ENCODE results near the gene ICAM3.

Gene ICAM3

DNA sequence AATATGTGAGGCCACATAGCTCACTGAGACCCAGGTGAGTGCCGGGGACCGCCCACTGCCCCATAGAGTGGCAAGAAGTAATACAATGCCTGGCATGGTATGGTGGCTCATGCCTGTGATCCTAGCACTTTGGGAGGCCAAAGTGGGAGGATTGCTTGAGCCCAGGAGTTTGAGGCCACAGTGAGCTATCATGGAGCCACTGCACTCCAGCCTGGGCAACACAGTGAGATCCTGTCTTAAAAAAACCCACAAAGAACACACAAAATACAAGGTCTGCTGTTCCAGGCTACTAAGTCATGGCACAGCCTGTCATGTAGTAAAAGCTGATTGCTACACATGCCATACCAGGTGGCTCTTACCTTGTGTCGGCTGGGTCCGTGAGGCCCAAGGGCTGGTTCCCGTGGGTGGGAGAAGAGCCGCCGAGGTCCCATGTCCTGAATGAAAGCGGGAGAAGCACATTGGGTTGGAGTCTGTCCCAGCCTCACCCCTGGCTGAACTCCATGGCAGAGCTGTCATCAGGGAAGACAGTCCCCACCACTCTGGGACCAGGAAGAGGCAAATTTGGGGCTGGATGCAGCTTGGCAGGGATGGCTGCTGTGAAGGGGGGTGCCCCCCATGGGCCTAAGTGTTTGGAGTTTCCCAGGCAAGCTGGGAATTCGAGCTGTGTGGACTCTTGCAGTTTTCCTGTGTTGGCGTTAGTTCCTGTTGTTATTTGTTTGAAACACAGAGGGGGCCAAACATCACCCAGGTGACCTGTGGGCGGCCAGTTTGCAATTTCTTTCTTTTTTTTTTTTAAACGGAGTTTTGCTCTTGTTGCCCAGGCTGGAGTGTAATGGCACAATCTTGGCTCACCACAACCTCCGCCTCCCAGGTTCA lies 20.4 kb downstream of the ICAM3 start:
- DNase-seq = no peak

- DNase-seq = no peak
These were observed 21.5 kb downstream of the ICAM3 start for GRCh38 chr19:10317857-10318462.

DNA sequence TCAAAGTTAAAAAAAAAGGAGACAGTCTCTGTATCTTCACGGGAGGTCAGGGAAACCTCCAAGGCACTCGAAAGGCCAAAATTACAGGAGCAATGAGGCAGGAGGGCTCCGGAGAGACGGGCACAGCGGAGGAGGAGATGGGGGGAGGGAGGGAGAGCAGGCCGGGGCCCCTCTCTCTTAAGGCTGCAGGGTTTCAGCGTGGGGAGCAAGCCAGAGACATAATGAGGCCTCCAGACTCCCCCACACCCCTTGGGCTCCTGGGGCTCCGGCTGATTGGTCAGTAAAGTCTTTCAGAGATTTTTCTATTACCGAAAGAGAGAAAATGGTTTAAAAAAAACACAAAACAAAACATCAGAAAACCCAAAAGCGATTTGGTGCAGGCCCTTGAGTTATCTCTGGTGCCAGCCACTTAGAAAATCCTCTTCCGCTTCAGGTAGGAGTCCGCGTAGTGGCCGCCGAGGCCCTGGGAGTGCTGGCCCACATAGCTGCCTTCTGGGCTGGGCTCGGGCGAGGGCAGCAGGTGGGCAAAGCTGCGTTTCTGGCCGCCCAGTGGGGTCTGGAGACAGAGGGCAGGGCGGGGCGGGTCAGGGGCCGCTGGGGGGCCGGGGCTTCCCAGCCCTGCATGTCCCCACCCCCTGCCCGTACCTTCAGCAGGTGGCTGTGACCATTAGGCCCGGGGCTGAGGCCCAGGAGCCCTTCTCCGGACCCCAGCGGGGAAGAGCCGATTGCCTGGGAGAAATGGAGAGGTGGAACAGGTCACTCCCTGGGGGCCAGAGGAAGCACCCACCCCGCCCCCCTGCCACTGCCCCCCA lies 22.2 kb downstream of the ICAM3 start:
- DNase-seq = no peak

DNA sequence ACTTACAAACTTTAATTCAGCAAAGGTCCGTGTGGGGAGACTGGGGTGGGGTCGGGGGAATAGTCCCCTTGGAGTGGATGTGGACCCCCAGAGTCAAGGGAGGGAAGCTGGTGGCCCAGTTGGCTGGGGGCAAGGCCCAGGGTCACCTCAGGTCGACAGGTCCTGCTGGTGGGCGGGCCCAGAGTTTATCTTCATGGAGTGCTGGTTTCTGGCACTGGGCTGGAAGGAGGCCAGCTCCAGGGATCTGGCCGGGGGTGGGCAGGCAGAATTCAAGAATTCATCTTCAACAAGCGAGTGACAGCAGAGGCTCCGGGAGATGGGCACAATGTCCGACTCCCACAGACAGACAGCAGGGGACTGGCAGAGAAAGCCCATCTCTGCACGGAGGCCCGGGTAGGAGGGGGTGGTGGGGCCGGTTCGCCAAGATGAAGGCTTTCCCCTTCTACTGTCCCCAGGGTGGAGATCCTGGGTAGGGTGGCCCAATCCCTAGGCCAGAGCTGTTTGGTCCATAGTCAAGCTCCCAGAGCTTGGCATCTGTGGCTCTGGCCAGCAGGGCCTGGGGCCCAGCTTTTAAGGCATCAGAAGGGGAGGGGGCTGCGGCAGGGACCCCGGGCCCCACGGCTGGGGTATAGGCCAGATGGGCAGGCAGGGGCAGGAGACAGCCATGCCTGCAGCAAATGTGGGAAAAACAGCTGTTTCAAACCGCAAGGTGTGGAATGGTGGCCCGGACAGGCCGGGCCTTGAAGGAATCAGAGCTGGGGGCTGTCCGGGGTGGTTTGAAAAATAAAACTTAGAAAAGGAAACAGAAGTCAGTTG lies 23.0 kb downstream of the ICAM3 start:
- DNase-seq = no peak

- DNase-seq = peak; percentile 78 to 90 (median 89)
These were observed 23.8 kb downstream of the ICAM3 start, which contains the start of gene FDX2 for GRCh38 chr19:10315335-10316214. TSS of gene FDX2 (minus strand) at chr19:10316015. CDS start at chr19:10315996, 19 bp downstream.

DNA sequence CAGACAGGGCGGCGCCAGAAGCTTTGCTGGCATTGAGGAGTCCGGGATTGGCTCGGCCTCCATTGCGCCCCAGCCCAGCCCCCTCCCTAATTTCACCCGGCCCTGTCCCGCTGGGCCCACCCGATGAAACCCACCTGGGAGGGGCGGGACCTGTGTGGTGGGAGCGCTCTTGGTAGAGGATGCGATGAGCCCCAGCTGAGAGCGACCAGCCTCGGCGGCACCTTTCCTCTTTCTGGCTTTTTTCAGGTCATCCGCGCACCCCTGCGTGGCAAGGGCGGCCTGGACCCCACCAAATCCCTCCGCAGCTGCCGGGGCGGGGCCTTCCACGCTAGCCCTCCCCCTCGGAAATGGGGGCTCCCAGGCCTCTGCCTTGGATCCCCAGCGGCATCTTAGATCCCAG lies 30.0 kb downstream of the ICAM3 start, which contains the start of gene ZGLP1:
Gene ZGLP1, minus strand, starts transcription at position 393 of the 400 bp plus-strand sequence.
- no peak for DNase-seq

GRCh38 chr19:10306327-10306726 lies 33.1 kb downstream of the ICAM3 start:
- no peak for DNase-seq

DNA sequence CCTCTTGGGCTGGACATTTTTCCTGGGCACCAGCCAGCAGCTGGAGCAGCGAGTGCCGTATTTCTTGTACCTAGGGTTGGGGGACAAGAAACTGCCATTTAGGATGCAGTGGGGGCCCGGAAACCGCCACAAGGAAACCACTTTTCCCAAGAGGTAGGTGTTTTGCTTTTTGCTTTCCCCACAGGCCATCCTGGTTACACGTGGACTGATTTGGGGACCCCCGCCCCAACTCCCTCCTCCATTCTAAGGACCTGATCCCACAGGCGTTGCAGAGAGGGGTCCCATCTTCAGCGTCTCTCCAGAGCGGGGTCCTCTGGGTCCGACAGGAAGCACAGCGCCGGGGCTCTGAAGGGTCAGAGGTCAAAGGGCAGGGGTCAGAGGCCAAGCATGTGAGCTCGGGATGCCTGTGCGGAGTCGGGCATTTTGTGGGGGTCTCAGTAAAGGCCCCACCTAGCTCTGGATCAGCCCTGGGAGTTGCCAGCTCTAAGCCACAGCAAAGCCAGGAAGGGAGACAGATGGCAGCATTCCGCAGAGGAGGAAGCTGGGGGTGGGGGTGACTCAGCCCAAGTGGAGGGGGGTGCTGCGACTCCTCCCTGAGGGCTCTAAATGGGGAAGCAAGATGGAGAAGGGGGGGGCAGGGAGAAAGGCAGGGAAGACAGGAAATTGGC lies 34.2 kb downstream of the ICAM3 start:
- DNase-seq = no peak

DNA sequence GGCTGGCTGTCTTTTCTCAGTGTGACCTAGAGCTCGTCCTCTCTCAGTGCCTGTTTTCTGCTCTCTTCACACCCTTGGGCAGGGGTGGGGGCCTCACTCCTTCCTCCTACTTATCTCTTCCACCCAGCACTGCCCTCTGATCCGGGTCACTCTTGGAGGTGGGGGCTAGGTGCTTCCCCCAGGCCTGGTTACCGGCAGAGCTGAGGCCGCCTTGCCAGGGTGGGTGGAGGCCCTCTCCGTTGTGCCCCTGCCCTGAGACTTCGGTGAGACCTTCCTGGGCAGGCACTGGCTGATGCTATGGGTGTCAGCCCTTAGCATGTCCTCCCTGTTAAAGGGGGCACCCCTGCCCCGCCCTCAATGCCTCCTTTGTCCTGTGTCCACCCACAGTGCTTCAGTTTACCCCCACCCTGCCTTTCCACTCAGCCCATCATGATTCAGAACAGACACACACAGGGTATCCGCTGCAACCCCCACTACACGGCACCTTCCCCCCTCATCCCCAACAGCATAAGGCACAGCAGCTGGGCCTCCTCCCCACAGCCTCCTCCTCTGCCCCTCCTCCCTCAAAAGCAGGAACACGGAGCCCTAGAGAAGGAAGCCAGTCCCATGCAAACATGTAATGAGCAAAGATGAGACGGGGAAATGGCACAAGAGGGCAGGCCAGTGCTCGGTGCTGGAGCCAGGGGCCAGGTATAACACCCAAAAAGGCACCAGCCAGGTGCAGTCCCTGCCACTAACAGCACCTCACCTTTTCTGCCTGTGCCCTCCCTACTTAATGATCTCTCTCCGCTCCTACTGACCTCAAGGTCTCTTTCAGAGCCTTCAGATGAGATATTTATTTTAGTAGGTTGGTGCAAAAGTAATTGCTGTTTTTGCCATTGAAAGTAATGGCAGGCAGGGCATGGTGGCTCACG lies 39.6 kb downstream of the ICAM3 start:
- no peak for DNase-seq

DNA sequence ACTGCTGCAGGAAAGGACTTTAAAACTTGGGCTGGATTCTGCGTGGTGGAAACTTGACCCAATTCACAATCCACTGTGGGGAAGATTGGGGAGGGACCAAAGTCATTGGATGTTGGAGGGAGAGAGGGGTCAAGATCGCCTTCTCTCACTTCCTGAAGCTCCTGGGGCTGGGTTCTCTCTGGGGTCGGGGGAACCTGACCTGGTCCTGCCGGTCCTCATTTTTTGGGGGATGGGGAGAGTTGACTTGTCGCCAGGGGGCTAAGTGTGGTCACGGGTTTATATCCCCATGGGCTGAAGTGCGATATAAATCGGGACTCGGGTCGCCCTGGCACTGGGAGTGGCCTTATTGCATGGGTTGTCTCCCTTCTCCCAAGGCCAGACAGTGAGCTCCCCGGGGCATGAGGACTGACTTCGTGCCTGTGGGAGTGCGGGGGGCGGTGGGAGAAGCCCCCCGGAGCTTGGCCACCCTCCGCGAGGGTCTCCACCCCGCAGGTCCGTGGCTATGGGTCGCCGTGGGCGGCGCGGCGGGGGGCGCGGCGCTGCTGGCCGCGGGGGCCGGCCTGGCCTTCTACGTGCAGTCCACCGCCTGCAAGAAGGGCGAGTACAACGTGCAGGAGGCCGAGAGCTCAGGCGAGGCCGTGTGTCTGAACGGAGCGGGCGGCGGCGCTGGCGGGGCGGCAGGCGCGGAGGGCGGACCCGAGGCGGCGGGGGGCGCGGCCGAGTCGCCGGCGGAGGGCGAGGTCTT lies 43.4 kb downstream of the ICAM3 start:
- DNase-seq = no peak

DNA sequence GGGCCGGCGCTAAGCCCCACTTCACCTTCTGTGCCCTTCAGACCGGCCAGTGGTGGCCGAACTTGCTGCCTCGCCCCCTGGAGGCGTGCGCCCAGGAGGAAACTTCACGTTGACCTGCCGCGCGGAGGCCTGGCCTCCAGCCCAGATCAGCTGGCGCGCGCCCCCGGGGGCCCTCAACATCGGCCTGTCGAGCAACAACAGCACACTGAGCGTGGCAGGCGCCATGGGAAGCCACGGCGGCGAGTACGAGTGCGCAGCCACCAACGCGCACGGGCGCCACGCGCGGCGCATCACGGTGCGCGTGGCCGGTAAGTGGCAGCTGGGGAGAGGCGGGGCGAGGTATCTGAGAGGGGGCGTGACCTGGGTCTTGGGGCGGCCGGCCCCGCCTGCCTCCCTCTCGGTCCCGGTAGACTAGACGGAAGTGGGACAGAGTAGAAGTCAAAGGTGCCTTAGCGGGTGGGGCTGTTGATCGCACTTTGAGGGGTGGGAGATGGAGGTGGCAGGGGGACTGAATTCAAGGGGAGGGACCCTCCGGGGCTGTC lies 44.0 kb downstream of the ICAM3 start:
- DNase-seq = peak; percentile 38 to 83 (median 63)

GRCh38 chr19:10294368-10294697 lies 45.1 kb downstream of the ICAM3 start:
- DNase-seq = no peak

DNA sequence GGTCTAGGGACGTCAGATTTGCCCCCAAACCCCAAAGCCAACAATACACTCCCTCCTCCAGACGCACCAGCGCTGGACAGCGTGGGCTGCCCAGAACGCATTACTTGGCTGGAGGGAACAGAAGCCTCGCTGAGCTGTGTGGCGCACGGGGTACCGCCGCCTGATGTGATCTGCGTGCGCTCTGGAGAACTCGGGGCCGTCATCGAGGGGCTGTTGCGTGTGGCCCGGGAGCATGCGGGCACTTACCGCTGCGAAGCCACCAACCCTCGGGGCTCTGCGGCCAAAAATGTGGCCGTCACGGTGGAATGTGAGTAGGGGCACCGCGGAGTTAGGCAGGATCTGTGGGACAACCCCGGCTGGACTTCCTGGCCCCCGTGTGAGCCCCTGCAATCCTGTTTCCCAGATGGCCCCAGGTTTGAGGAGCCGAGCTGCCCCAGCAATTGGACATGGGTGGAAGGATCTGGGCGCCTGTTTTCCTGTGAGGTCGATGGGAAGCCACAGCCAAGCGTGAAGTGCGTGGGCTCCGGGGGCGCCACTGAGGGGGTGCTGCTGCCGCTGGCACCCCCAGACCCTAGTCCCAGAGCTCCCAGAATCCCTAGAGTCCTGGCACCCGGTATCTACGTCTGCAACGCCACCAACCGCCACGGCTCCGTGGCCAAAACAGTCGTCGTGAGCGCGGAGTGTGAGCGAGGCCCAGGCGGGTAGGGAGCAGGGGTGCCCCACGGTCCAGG lies 45.6 kb downstream of the ICAM3 start:
- DNase-seq = peak in 1 of 5 experiments; percentile 14

DNA sequence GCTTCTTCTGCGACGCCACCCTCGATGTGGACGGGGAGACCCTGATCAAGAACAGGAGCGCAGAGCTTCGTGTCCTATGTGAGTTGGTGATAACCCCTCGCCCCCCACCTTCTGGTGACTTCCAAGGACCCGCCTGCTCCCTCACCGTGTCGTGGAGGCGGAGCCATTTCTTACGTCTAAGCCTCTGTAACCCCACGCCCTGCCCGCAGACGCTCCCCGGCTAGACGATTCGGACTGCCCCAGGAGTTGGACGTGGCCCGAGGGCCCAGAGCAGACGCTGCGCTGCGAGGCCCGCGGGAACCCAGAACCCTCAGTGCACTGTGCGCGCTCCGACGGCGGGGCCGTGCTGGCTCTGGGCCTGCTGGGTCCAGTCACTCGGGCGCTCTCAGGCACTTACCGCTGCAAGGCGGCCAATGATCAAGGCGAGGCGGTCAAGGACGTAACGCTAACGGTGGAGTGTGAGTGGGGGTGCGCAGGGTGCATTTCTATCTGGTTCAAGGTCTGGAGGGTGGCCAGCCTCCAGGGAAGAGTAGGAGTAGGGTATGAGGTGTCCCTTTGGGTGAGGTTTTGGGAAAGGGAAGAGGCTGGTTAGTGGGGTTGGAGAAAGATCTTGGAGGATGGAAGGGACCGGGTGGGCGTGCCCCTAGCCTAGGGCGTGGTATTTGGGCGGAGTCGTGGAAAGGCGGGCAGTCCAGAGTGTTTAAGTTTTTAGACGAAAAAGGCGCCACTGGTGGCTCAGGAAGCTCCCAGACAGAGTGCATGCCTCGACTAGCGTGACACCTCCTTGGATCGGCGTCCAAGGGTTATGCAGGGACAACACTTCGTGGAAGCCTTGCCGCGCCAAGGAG lies 46.4 kb downstream of the ICAM3 start:
- DNase-seq = peak in 1 of 5 experiments; percentile 34

DNA sequence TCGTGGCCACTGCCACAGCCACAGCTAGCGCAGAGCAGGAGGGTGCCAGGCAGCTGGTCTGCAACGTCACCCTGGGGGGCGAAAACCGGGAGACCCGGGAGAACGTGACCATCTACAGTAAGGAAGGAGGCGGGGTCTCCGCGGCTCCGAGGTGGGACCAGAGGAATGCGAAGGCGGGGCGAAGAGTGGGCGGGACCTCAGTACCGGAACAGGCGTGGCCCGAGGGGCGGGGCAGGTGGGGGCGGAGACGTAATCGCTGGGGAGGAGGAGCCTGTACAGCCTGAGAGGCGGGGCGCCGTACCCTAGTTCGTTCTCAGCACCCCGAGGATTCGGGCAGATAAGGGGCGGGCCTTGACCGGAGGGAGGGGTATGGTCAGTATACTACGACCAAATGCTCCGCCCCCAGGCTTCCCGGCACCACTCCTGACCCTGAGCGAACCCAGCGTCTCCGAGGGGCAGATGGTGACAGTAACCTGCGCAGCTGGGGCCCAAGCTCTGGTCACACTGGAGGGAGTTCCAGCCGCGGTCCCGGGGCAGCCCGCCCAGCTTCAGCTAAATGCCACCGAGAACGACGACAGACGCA lies 47.1 kb downstream of the ICAM3 start:
- peak; percentile 48 to 69 (median 55) for DNase-seq

DNA sequence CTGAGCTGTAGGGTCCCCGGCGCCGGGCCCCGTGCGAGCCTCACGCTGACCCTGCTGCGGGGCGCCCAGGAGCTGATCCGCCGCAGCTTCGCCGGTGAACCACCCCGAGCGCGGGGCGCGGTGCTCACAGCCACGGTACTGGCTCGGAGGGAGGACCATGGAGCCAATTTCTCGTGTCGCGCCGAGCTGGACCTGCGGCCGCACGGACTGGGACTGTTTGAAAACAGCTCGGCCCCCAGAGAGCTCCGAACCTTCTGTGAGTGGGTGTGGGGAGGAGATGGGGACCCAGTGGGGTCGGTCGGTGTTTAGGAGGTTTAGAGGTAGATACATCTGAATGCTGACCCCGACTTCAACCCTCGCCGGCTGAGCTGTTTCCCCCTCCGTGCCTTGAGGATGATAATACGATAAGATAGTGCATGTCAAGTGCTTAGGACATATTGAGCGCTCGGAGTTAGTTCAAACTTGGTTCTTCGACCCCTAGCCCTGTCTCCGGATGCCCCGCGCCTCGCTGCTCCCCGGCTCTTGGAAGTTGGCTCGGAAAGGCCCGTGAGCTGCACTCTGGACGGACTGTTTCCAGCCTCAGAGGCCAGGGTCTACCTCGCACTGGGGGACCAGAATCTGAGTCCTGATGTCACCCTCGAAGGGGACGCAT lies 47.7 kb downstream of the ICAM3 start:
- DNase-seq = peak in 1 of 5 experiments; percentile 45

Measured in T-helper 2 cell (primary cell).